Measurements from ENCODE around the gene CATSPERB.

DNA sequence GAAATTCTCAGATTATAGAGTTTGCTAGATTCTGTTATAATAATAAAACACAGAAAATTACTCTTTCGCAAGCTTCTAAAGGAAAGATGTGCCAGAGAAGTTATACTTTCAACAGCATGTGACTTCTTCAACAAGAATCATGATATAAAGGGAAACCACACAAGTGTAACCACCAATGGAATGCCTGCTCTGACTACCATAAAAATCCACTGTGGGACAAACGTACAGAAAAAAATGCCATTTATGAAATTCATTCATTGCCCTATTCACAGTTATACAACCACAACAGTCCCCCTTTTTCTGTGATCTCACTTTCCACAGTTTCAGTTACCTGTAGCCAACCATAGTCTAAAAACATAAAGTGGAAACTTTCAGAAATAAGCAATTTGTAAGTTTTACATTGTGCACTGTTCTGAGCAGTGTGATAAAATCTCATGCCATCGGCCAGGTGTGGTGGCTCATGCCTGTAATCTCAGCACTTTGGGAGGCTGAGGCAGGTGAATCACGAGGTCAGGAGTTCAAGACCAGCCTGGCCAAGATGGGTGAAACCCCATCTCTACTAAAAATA is 3.2 kb downstream of the CATSPERB start:
- TF ChIP-seq, protein P1, sequence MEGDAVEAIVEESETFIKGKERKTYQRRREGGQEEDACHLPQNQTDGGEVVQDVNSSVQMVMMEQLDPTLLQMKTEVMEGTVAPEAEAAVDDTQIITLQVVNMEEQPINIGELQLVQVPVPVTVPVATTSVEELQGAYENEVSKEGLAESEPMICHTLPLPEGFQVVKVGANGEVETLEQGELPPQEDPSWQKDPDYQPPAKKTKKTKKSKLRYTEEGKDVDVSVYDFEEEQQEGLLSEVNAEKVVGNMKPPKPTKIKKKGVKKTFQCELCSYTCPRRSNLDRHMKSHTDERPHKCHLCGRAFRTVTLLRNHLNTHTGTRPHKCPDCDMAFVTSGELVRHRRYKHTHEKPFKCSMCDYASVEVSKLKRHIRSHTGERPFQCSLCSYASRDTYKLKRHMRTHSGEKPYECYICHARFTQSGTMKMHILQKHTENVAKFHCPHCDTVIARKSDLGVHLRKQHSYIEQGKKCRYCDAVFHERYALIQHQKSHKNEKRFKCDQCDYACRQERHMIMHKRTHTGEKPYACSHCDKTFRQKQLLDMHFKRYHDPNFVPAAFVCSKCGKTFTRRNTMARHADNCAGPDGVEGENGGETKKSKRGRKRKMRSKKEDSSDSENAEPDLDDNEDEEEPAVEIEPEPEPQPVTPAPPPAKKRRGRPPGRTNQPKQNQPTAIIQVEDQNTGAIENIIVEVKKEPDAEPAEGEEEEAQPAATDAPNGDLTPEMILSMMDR (conservative IDR thresholded peaks at IDR 0.05; ENCODE audit: low read depth in 2 of 2): no peak
- no peak for TF ChIP-seq POLR2AphosphoS5 (IDR thresholded peaks at IDR 0.05; ENCODE audit: low read depth)
- no peak for TF ChIP-seq EZH2phosphoT487 (IDR thresholded peaks at IDR 0.05; ENCODE audit: unreplicated experiment)
- TF ChIP-seq, protein P2, sequence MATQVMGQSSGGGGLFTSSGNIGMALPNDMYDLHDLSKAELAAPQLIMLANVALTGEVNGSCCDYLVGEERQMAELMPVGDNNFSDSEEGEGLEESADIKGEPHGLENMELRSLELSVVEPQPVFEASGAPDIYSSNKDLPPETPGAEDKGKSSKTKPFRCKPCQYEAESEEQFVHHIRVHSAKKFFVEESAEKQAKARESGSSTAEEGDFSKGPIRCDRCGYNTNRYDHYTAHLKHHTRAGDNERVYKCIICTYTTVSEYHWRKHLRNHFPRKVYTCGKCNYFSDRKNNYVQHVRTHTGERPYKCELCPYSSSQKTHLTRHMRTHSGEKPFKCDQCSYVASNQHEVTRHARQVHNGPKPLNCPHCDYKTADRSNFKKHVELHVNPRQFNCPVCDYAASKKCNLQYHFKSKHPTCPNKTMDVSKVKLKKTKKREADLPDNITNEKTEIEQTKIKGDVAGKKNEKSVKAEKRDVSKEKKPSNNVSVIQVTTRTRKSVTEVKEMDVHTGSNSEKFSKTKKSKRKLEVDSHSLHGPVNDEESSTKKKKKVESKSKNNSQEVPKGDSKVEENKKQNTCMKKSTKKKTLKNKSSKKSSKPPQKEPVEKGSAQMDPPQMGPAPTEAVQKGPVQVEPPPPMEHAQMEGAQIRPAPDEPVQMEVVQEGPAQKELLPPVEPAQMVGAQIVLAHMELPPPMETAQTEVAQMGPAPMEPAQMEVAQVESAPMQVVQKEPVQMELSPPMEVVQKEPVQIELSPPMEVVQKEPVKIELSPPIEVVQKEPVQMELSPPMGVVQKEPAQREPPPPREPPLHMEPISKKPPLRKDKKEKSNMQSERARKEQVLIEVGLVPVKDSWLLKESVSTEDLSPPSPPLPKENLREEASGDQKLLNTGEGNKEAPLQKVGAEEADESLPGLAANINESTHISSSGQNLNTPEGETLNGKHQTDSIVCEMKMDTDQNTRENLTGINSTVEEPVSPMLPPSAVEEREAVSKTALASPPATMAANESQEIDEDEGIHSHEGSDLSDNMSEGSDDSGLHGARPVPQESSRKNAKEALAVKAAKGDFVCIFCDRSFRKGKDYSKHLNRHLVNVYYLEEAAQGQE (IDR thresholded peaks at IDR 0.05; ENCODE audit: unreplicated experiment): no peak
- TF ChIP-seq EZH2 (IDR thresholded peaks at IDR 0.05; ENCODE audit: low read depth, unreplicated experiment): no peak
- TF ChIP-seq CREB1 (CRISPR knock-in tag; IDR thresholded peaks at IDR 0.05; ENCODE audit: low read depth): no peak

All from GM23338 (cell line).